ENCODE data around the gene SLC10A2.

DNA sequence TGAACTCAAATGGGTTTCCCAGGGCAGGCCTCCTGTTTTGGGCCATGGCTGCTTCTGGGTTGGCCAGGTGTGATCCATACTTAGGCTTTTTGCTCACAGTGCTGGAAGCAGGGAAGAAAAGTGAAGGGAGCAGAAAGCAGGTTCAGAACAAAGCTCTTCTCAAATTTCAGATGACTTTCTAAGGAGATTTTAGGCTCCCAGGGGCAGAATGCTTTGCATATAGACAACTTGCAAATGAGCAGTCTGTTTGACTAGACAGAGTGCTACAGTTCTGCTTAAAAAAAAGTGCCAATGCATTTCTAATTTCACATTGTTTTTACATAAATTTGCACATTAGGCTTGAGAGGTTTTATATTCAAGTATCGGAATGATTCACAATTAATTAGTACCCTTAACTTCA lies 2.6 kb upstream of the SLC10A2 start:
- TF ChIP-seq, protein P1, sequence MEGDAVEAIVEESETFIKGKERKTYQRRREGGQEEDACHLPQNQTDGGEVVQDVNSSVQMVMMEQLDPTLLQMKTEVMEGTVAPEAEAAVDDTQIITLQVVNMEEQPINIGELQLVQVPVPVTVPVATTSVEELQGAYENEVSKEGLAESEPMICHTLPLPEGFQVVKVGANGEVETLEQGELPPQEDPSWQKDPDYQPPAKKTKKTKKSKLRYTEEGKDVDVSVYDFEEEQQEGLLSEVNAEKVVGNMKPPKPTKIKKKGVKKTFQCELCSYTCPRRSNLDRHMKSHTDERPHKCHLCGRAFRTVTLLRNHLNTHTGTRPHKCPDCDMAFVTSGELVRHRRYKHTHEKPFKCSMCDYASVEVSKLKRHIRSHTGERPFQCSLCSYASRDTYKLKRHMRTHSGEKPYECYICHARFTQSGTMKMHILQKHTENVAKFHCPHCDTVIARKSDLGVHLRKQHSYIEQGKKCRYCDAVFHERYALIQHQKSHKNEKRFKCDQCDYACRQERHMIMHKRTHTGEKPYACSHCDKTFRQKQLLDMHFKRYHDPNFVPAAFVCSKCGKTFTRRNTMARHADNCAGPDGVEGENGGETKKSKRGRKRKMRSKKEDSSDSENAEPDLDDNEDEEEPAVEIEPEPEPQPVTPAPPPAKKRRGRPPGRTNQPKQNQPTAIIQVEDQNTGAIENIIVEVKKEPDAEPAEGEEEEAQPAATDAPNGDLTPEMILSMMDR (IDR thresholded peaks at IDR 0.05), result no peak
- TF ChIP-seq POLR2A (IDR thresholded peaks at IDR 0.05), result no peak

Data from heart left ventricle (tissue), 13 donors.